Heart right ventricle (tissue), 16 donors: ENCODE results near the gene HORMAD2. TPM values are rescaled to one million over a fixed set of nuclear protein-coding genes. Genes with fewer than 3 reads are reported as not detected.

Experiments
- ATAC-seq, 8 donors: fragments of 200-7000 bp; cut with Tn5 transposase; one replicate each; pipeline ENCODE4 v1.9.1; 2020; ENCODE audit warnings: mild to moderate bottlenecking in 8 of 8, moderate library complexity in 8 of 8, moderate number of reproducible peaks in 1 of 8
- DNase-seq, 2 donors: peaks; one replicate each; pipeline ENCODE4 v3.0.0-alpha.2; 2020
- H3K27ac ChIP-seq, 10 donors: fragments of 200-600 bp; sonication (generic) in 2 of 10; one replicate each; pipeline versions ENCODE4 v1.5.0 to v1.8.0; 2020 to 2022; ENCODE audit warnings: mild to moderate bottlenecking in 3 of 10
- H3K27me3 ChIP-seq, 7 donors: fragments of 200-600 bp; one replicate each; pipeline ENCODE4 v1.8.0; 2021 to 2022; ENCODE audit warnings: mild to moderate bottlenecking in 2 of 7
- H3K36me3 ChIP-seq, 9 donors: fragments of 200-600 bp; sonication (generic) in 1 of 9; one replicate each; pipeline versions ENCODE4 v1.5.0 to v1.8.0; 2020 to 2022; ENCODE audit warnings: mild to moderate bottlenecking in 2 of 9
- H3K4me1 ChIP-seq, 9 donors: fragments of 200-600 bp; sonication (generic) in 1 of 9; one replicate each; pipeline versions ENCODE4 v1.5.0 to v1.8.0; 2020 to 2022; ENCODE audit warnings: mild to moderate bottlenecking in 4 of 9
- H3K4me3 ChIP-seq, 10 donors: fragments of 200-600 bp; sonication (generic) in 2 of 10; one replicate each; pipeline versions ENCODE4 v1.5.0 to v1.8.0; 2020 to 2022; ENCODE audit warnings: mild to moderate bottlenecking in 7 of 10, moderate library complexity in 2 of 10
- H3K9me3 ChIP-seq, 11 donors: fragments of 200-600 bp in 10 of 11; sonication (generic) in 2 of 11; one replicate each; pipeline versions ENCODE4 v1.5.0 to v1.8.0; 2013 to 2022; ENCODE audit warnings: mild to moderate bottlenecking in 2 of 11, control low read depth in 1 of 11, moderate library complexity in 1 of 11
- CTCF ChIP-seq, 9 donors: fragments of 200-600 bp; sonication (generic) in 2 of 9; IDR thresholded peaks; one replicate each; pipeline versions ENCODE4 v1.5.0 to v1.8.0; 2021 to 2022; ENCODE audit warnings: antibody characterized with exemption in 9 of 9, mild to moderate bottlenecking in 5 of 9, moderate library complexity in 1 of 9
- WGBS, 2 donors: extraction: QIAGEN DNeasy Blood & Tissue Kit; methylation state at CpG; one replicate each; pipeline ENCODE4 v1.1.7; 2013; ENCODE audit warnings: inconsistent platforms in 1 of 2; 5-methylcytosine and 5-hydroxymethylcytosine counted together
- intact Hi-C, 10 donors: fragments of 100-400 bp; cut with DNase I; formaldehyde crosslinking; loops; one replicate each; pipeline versions ENCODE4 v1.11.1 to v1.14.2; 2022
- polyA plus RNA-seq, 2 donors: library from polyadenylated mRNA; stranded (reverse); fragments of 200-250 nt; gene quantifications; one replicate each; pipeline ENCODE4 v1.2.3, GENCODE V29; 2013
- total RNA-seq, 10 donors: library from RNA; stranded (reverse); fragmentation: NEBNext Ultra II Directional in 3 of 10; extraction: Animal tissue kit (Norgen Biotek cat#: 25700) in 3 of 10; gene quantifications; one replicate each; pipeline versions ENCODE4 v1.2.1 to v1.2.4, GENCODE V29; 2021 to 2023
- donor health status: Arrhythmogenic right ventricular cardiomyopathy.
- donor health status: ischemic (EF 13 %, LVEDD 7.1; RV severe dilation, severe dysfunction).
- donor health status: healthy with polysubstance abuse.
- donor health status: DM: no; HTN: yes; CAD: no.
- donor health status: DM: no; HTN: no; CAD: no.
- donor health status: ischemic (EF 25% LVEDD 6.9; RV normal size, moderate dysfunction).
- donor health status: ischemic (EF 25% LVEDD 5.7; RV mildly dilated, moderate dysfunction).
- donor health status: healthy.
- donor health status: DM: yes; HTN: yes; CAD: no.
- donor health status: Ischemic cardiomyopathy.
- donor health status: ischemic (EF 35%, LVEDD 5.7; RV mildly dilated, moderate dysfunction).
- donor health status: nonischemic (EF 11% LVEDD 7.7; RV severe dilation, severe dysfunction).
- donor health status: DM: yes; HTN: yes; CAD: no.
- donor health status: PGD.
- donor health status: ischemic (EF 29% LVEDD 5.4; RV normal size, mild dysfunction).
- donor health status: nonischemic (EF 23%, LVEDD 6.1; RV moderate dilation, normal function).

HORMAD2 gene
- total and polyA plus RNA-seq, 12 donors, result not detected

- intact Hi-C loops, result loop anchor here in 1 of 10 donors (10.0 kb wide), 1 partner anchor 68 kb away; no protein-coding TSS in a partner anchor
- DNase-seq (no peak), ATAC-seq (no peak)
- TF ChIP-seq CTCF (IDR thresholded peaks at IDR 0.05), result no peak
- H3K4me3 ChIP-seq, result no peak overlapping the region
- H3K9me3 ChIP-seq, result no peaks in the 10 kb centered on the region
- H3K4me1 ChIP-seq, result peaks cover 0 to 21% (median 0%) of the 10 kb centered on the region in 9 donors
- no peak overlapping the region for H3K27ac ChIP-seq
- no peaks in the 10 kb centered on the region for H3K36me3 ChIP-seq
- WGBS, 2 donors, result 62 to 68% methylated on average over 4 of the region's 4 CpGs
- peaks cover 0 to 56% (median 38%) of the 10 kb centered on the region in 7 donors for H3K27me3 ChIP-seq
These were observed 102.6 kb downstream of the HORMAD2 start for GRCh38 chr22:30182815-30183214.

- 72 to 80% methylated on average over 3 of the region's 3 CpGs for WGBS, 2 donors
- DNase-seq, result no peak
- H3K4me3 ChIP-seq, result no peak overlapping the region
- no peaks in the 10 kb centered on the region for H3K9me3 ChIP-seq
- no peaks in the 10 kb centered on the region for H3K36me3 ChIP-seq
- no peak for ATAC-seq
- no peak overlapping the region for H3K27ac ChIP-seq
- TF ChIP-seq CTCF (IDR thresholded peaks at IDR 0.05), result no peak
- H3K4me1 ChIP-seq, result peaks cover 0 to 25% (median 0%) of the 10 kb centered on the region in 9 donors
- intact Hi-C loops, result loop anchor here in 1 of 10 donors (10.0 kb wide), 1 partner anchor 68 kb away; no protein-coding TSS in a partner anchor
- H3K27me3 ChIP-seq, result peaks cover 0 to 58% (median 42%) of the 10 kb centered on the region in 7 donors
These were observed 103.0 kb downstream of the HORMAD2 start for GRCh38 chr22:30183271-30183670.

DNA sequence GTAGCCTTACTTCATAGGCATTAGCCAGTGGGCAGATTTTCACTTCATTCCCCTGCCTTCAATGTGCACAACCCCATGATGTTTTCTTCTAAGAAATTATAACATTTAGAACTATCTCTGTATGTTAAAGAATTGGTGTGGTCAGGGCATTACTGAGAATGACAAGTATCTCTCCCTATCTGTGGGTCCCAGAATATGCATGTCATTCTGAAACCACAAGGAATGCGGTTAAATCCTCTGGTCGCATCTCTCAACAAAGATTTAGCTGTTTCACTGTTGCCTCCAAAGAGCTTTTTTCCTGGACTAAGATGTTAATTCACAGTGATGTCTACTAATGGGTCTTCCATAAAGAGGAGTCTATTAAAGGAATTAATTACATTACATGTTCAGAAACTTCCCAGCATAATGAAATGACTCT lies 103.6 kb downstream of the HORMAD2 start:
- no peak overlapping the region for H3K27ac ChIP-seq
- intact Hi-C loops, result loop anchor here in 1 of 10 donors (10.0 kb wide), 1 partner anchor 69 kb away; no protein-coding TSS in a partner anchor
- TF ChIP-seq CTCF (IDR thresholded peaks at IDR 0.05), result no peak
- ATAC-seq (no peak), DNase-seq (no peak)
- H3K4me3 ChIP-seq, result no peak overlapping the region
- H3K27me3 ChIP-seq, result peaks cover 0 to 64% (median 41%) of the 10 kb centered on the region in 7 donors
- no peaks in the 10 kb centered on the region for H3K36me3 ChIP-seq
- no peaks in the 10 kb centered on the region for H3K9me3 ChIP-seq
- 85 to 95% methylated on average over 2 of the region's 2 CpGs for WGBS, 2 donors
- peaks cover 0 to 26% (median 0%) of the 10 kb centered on the region in 9 donors for H3K4me1 ChIP-seq

- peaks cover 0 to 64% (median 41%) of the 10 kb centered on the region in 7 donors for H3K27me3 ChIP-seq
- peaks cover 0 to 26% (median 0%) of the 10 kb centered on the region in 9 donors for H3K4me1 ChIP-seq
- TF ChIP-seq CTCF (IDR thresholded peaks at IDR 0.05), result no peak
- H3K27ac ChIP-seq, result no peak overlapping the region
- intact Hi-C loops, result loop anchor here in 1 of 10 donors (10.0 kb wide), 1 partner anchor 70 kb away; no protein-coding TSS in a partner anchor
- DNase-seq, result no peak
- ATAC-seq, result no peak
- no peaks in the 10 kb centered on the region for H3K9me3 ChIP-seq
- 95% methylated on average over 5 of the region's 5 CpGs for WGBS, 2 donors
- no peaks in the 10 kb centered on the region for H3K36me3 ChIP-seq
- H3K4me3 ChIP-seq, result no peak overlapping the region
These were observed 104.9 kb downstream of the HORMAD2 start for GRCh38 chr22:30185129-30185528.
